Esophagus (tissue), 2 donors: Measurements from ENCODE around the gene TRIM24. TPM values are rescaled to one million over a fixed set of nuclear protein-coding genes. Genes with fewer than 3 reads are reported as not detected.

Experiments used
- H3K27ac ChIP-seq, 2 donors: one replicate each; pipeline ENCODE4 v1.5.1; 2013; ENCODE audit warnings: low read depth in 2 of 2, mild to moderate bottlenecking in 2 of 2, inconsistent platforms in 1 of 2, low read length in 1 of 2, moderate library complexity in 1 of 2
- H3K27me3 ChIP-seq, 2 donors: one replicate each; pipeline ENCODE4 v1.6.1; 2013; ENCODE audit warnings: low read length in 2 of 2, control low read depth in 1 of 2, mild to moderate bottlenecking in 1 of 2; ENCODE audit not compliant: insufficient read depth in 2 of 2, control insufficient read depth in 1 of 2
- H3K36me3 ChIP-seq, 2 donors: one replicate each; pipeline ENCODE4 v1.6.1; 2013; ENCODE audit warnings: low read length in 1 of 2; ENCODE audit not compliant: control insufficient read depth in 2 of 2, insufficient read depth in 2 of 2
- H3K4me1 ChIP-seq, 2 donors: one replicate each; pipeline ENCODE4 v1.6.1; 2013; ENCODE audit warnings: low read length in 1 of 2; ENCODE audit not compliant: control insufficient read depth in 2 of 2, insufficient read depth in 2 of 2
- H3K4me3 ChIP-seq, 2 donors: one replicate each; pipeline ENCODE4 v1.5.1; 2013; ENCODE audit warnings: low read length in 2 of 2, mild to moderate bottlenecking in 2 of 2, low read depth in 1 of 2, moderate library complexity in 1 of 2
- H3K9me3 ChIP-seq, 2 donors: one replicate each; pipeline ENCODE4 v1.6.1; 2013; ENCODE audit warnings: mild to moderate bottlenecking in 2 of 2, low read depth in 1 of 2, low read length in 1 of 2, moderate library complexity in 1 of 2; ENCODE audit not compliant: control insufficient read depth in 2 of 2, insufficient read depth in 1 of 2
- WGBS, 2 donors: extraction: QIAGEN DNeasy Blood & Tissue Kit; methylation state at CpG; one replicate each; pipeline ENCODE4 v1.1.7; 2013; 5-methylcytosine and 5-hydroxymethylcytosine counted together
- polyA plus RNA-seq, 2 donors: library from polyadenylated mRNA; stranded (reverse); fragments of 200-250 nt; gene quantifications; one replicate each; pipeline ENCODE4 v1.2.3, GENCODE V29; 2013
- donor health status: healthy with polysubstance abuse.
- donor health status: Bipolar disorder and iron deficiency.

Gene TRIM24
- polyA plus RNA-seq, 2 donors = 7.8 TPM

- no peak overlapping the region for H3K4me3 ChIP-seq
- H3K36me3 ChIP-seq = no peaks in the 10 kb centered on the region
- H3K27ac ChIP-seq = no peak overlapping the region
- no peaks in the 10 kb centered on the region for H3K27me3 ChIP-seq
- no peaks in the 10 kb centered on the region for H3K9me3 ChIP-seq
- 67 to 71% methylated on average over 1 of the region's 1 CpG for WGBS, 2 donors
- no peaks in the 10 kb centered on the region for H3K4me1 ChIP-seq
Observed at GRCh38 chr7:138602451-138602850, 142.4 kb downstream of the TRIM24 start.

- no peaks in the 10 kb centered on the region for H3K9me3 ChIP-seq
- no peak overlapping the region for H3K27ac ChIP-seq
- H3K27me3 ChIP-seq = no peaks in the 10 kb centered on the region
- H3K4me1 ChIP-seq = no peaks in the 10 kb centered on the region
- H3K36me3 ChIP-seq = no peaks in the 10 kb centered on the region
- no peak overlapping the region for H3K4me3 ChIP-seq
- WGBS, 2 donors = 89% methylated on average over 8 of the region's 8 CpGs
Observed at GRCh38 chr7:138603549-138604318, 143.7 kb downstream of the TRIM24 start.

- WGBS, 2 donors = 89 to 92% methylated on average over 3 of the region's 3 CpGs
- no peaks in the 10 kb centered on the region for H3K27me3 ChIP-seq
- no peak overlapping the region for H3K27ac ChIP-seq
- no peaks in the 10 kb centered on the region for H3K4me1 ChIP-seq
- no peaks in the 10 kb centered on the region for H3K9me3 ChIP-seq
- no peaks in the 10 kb centered on the region for H3K36me3 ChIP-seq
- no peak overlapping the region for H3K4me3 ChIP-seq
Observed at GRCh38 chr7:138606236-138606635, 146.2 kb downstream of the TRIM24 start.

- no peaks in the 10 kb centered on the region for H3K27me3 ChIP-seq
- H3K36me3 ChIP-seq = no peaks in the 10 kb centered on the region
- no peaks in the 10 kb centered on the region for H3K4me1 ChIP-seq
- H3K9me3 ChIP-seq = no peaks in the 10 kb centered on the region
- 82 to 90% methylated on average over 11 of the region's 11 CpGs for WGBS, 2 donors
- H3K27ac ChIP-seq = no peak overlapping the region
- no peak overlapping the region for H3K4me3 ChIP-seq
Observed at GRCh38 chr7:138607216-138608126, 147.4 kb downstream of the TRIM24 start.

- Histone ChIP-seq H3K27me3 (no peaks in the 10 kb centered on the region), H3K36me3 (no peaks in the 10 kb centered on the region), H3K27ac (no peak overlapping the region), H3K4me1 (no peaks in the 10 kb centered on the region), H3K9me3 (no peaks in the 10 kb centered on the region), H3K4me3 (no peak overlapping the region)
- 37 to 41% methylated on average over 12 of the region's 12 CpGs for WGBS, 2 donors
Observed at GRCh38 chr7:138608275-138608674, 148.2 kb downstream of the TRIM24 start.

- no peak overlapping the region for H3K27ac ChIP-seq
- no peak overlapping the region for H3K4me3 ChIP-seq
- H3K4me1 ChIP-seq = no peaks in the 10 kb centered on the region
- no peaks in the 10 kb centered on the region for H3K36me3 ChIP-seq
- H3K9me3 ChIP-seq = no peaks in the 10 kb centered on the region
- H3K27me3 ChIP-seq = no peaks in the 10 kb centered on the region
- 70 to 75% methylated on average over 7 of the region's 7 CpGs for WGBS, 2 donors
Observed at GRCh38 chr7:138610671-138611170, 150.7 kb downstream of the TRIM24 start.

- WGBS, 2 donors = 80 to 83% methylated on average over 2 of the region's 2 CpGs
- H3K9me3 ChIP-seq = no peaks in the 10 kb centered on the region
- H3K36me3 ChIP-seq = no peaks in the 10 kb centered on the region
Observed at GRCh38 chr7:138613630-138614029, 153.6 kb downstream of the TRIM24 start.

GRCh38 chr7:138616085-138616484 is 156.0 kb downstream of the TRIM24 start:
- Histone ChIP-seq H3K4me1 (no peaks in the 10 kb centered on the region), H3K27ac (no peak overlapping the region), H3K9me3 (no peaks in the 10 kb centered on the region), H3K27me3 (no peaks in the 10 kb centered on the region), H3K36me3 (no peaks in the 10 kb centered on the region), H3K4me3 (no peak overlapping the region)
- 95 to 96% methylated on average over 6 of the region's 6 CpGs for WGBS, 2 donors

More at GRCh38 chr7:138613630-138614029, 153.6 kb downstream of the TRIM24 start:
- no peak overlapping the region for H3K27ac ChIP-seq
- no peaks in the 10 kb centered on the region for H3K4me1 ChIP-seq
- H3K27me3 ChIP-seq = no peaks in the 10 kb centered on the region
- H3K4me3 ChIP-seq = no peak overlapping the region

GRCh38 chr7:138618506-138618905 is 158.4 kb downstream of the TRIM24 start:
- H3K4me1 ChIP-seq = no peaks in the 10 kb centered on the region
- H3K27ac ChIP-seq = no peak overlapping the region
- 94 to 97% methylated on average over 10 of the region's 10 CpGs for WGBS, 2 donors
- no peaks in the 10 kb centered on the region for H3K27me3 ChIP-seq
- H3K4me3 ChIP-seq = no peak overlapping the region
- no peaks in the 10 kb centered on the region for H3K36me3 ChIP-seq
- H3K9me3 ChIP-seq = no peaks in the 10 kb centered on the region
